ENCODE measurements around the gene ANO8. TPM values are rescaled to one million over a fixed set of nuclear protein-coding genes. Genes with fewer than 3 reads are reported as not detected.

ANO8 gene
- total and polyA plus RNA-seq, 2 of the 8 experiments (the other 6 are each of a cell fraction or from before 2014, with no cell fraction given) = 9.5 to 20.7 TPM

DNA sequence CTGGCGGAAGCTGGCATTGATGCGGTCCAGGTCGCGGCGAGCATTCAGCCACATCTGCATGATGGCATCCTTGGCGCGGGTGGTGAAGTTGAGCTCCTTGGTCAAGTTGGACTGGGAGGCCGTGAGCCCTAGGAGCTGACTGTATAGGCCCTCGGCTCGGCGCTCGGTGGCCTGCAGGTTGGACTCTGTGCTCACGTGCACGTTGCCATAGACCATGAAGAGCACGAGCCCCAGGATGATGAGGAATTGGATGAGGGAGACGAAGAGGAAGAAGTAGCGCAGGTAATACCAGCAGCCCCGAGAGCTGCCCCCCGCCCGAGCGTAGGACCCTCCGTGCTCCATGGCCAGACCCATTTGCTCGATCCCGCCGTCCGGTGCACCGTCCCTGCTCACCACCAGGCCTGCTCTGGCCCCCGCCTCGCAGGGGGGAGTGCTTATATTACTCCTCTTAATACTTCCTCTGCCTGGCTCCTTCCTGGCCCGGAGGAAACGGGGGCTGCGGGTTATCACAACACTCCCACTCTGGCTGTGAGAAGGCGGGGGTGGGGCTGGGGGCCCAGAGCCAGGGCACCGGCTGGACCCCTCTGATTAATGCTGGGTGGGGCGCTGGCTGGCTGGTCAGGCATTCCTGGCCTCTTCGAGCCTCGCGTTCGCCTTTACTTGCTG, 42.4 kb upstream of the ANO8 start, which contains the start of gene PLVAP:
PLVAP (minus strand) TSS at position 408 of the 666 bp plus-strand sequence; CDS start at position 354, 54 bp downstream.
- Histone ChIP-seq H4K91ac (replicated peaks; ENCODE audit: insufficient read length, low read length) (peak within 1 kb of the TSS; percentile 65), H2BK5ac (ENCODE audit: low read depth, low read length) (0 out of 2 replicates have a peak within 1 kb of the TSS, but pooled peaks have one; percentile 2), H3K14ac (ENCODE audit: insufficient read length) (no peak within 1 kb of the TSS), H3K79me2 (ENCODE audit: control insufficient read depth in 1 of 2, insufficient read depth in 2 of 2, low read length in 2 of 2) (no peaks in the 10 kb centered on the region), H3K4me2 (ENCODE audit: insufficient read depth in 1 of 2, low read depth in 2 of 2, low read length in 2 of 2) (no peak within 1 kb of the TSS), H4K8ac (ENCODE audit: extremely low read depth, insufficient read depth, low read length) (peak within 1 kb of the TSS; percentile 80; the same call in 1 of the 2 replicates), H2BK12ac (ENCODE audit: low read depth, low read length) (no peak within 1 kb of the TSS), H3K27ac (ENCODE audit: low read depth, low read length) (no peak within 1 kb of the TSS), H2BK20ac (ENCODE audit: low read length) (no peak within 1 kb of the TSS), H3K36me3 (ENCODE audit: control insufficient read depth in 2 of 4, insufficient read depth in 4 of 4, low read length in 3 of 4) (no peaks in the 10 kb centered on the region), H2AFZ (ENCODE audit: low read length) (no peak within 1 kb of the TSS), H3K56ac (replicated peaks; ENCODE audit: insufficient read length, low read depth, low read length) (no peak within 1 kb of the TSS), H3K4me1 (replicated peaks in 1 of 4; ENCODE audit: control insufficient read depth in 3 of 4, insufficient read depth in 4 of 4, low read length in 3 of 4) (peaks cover 0 to 9% (median 6%) of the 10 kb centered on the region in 4 experiments; a peak in 5 of 7 replicates), H3K4me3 (ENCODE audit: extremely low read depth in 1 of 4, insufficient read depth in 2 of 4, low read depth in 3 of 4, low read length in 4 of 4) (no peak within 1 kb of the TSS), H3K23ac (ENCODE audit: insufficient read length) (no peak within 1 kb of the TSS), H2BK15ac (ENCODE audit: low read length) (peak within 1 kb of the TSS; percentile 29; the same call in 1 of the 2 replicates), H3K79me1 (ENCODE audit: low read depth, low read length) (no peaks in the 10 kb centered on the region), H3K23me2 (ENCODE audit: low read depth, low read length) (no peaks in the 10 kb centered on the region), H4K5ac (ENCODE audit: insufficient read length, low read depth, low read length) (no peak within 1 kb of the TSS), H4K20me1 (replicated peaks in 1 of 2; ENCODE audit: control insufficient read depth in 1 of 2, insufficient read depth in 2 of 2, low read length in 2 of 2) (no peaks in the 10 kb centered on the region), H3K9ac (replicated peaks in 1 of 4; ENCODE audit: extremely low read depth in 1 of 4, low read depth in 3 of 4, low read length in 3 of 4) (no peak within 1 kb of the TSS), H3K9me3 (ENCODE audit: insufficient read depth in 2 of 2, low read depth in 1 of 2, low read length in 1 of 2) (0 out of 4 replicates have a peak, but pooled peaks cover 0 to 3% of the 10 kb centered on the region in 2 experiments), H3K4ac (replicated peaks; ENCODE audit: insufficient read length, low read depth, low read length) (no peak within 1 kb of the TSS), H3K27me3 (replicated peaks in 1 of 4; ENCODE audit: control insufficient read depth in 3 of 4, extremely low read depth in 1 of 4, insufficient read depth in 3 of 4, low read length in 3 of 4) (no peaks in the 10 kb centered on the region), H2BK120ac (replicated peaks; ENCODE audit: low read depth, low read length) (no peak within 1 kb of the TSS), H2AK5ac (ENCODE audit: low read depth, low read length) (no peak within 1 kb of the TSS), H3K18ac (ENCODE audit: extremely low read depth, low read length) (no peak within 1 kb of the TSS)
- 91% methylated on average over 34 of the region's 39 CpGs; no CpG with 5 or more reads in 1 of the 2 experiments for WGBS, 2 experiments (ENCODE audit: extremely low coverage in 1 of 2, insufficient coverage in 1 of 2, insufficient read length in 1 of 2, insufficient replicate concordance in 2 of 2, low coverage in 1 of 2, low lambda C conversion rate in 2 of 2, missing lambda C conversion rate in 1 of 2)
- no peak for DNase-seq (ENCODE audit: low read depth in 1 of 2, low spot score in 2 of 2)
- TF ChIP-seq SIRT6 (IDR thresholded peaks at IDR 0.05; ENCODE audit: low read length) (no peak), TAF1 (IDR thresholded peaks at IDR 0.05; ENCODE audit: low read depth, low read length) (no peak), CBX8 (IDR thresholded peaks at IDR 0.05; ENCODE audit: borderline replicate concordance, low read depth, low read length) (no peak), NRF1 (IDR thresholded peaks at IDR 0.05; ENCODE audit: low read depth, low read length) (no peak), CBX5 (IDR thresholded peaks at IDR 0.05; ENCODE audit: low read depth, low read length) (no peak), HDAC6 (IDR thresholded peaks at IDR 0.05; ENCODE audit: low read depth, low read length) (no peak), RNF2 (IDR thresholded peaks at IDR 0.05; ENCODE audit: borderline replicate concordance, low read depth, low read length, missing control alignments, poor library complexity, severe bottlenecking) (no peak), KDM1A (IDR thresholded peaks at IDR 0.05; ENCODE audit: borderline replicate concordance, low read length) (no peak), RXRA (IDR thresholded peaks at IDR 0.05; ENCODE audit: insufficient read depth, low read depth, low read length) (no peak), CTBP2 (IDR thresholded peaks at IDR 0.05; ENCODE audit: borderline replicate concordance, insufficient read depth, insufficient read length, low read length) (no peak), JUND (IDR thresholded peaks at IDR 0.05; ENCODE audit: low read length) (no peak), EGR1 (IDR thresholded peaks at IDR 0.05; ENCODE audit: borderline replicate concordance, low read depth, low read length) (no peak)
- ChIA-PET CTCF (ENCODE audit: partially characterized antibody) (interaction anchor here (0.7 to 3.6 kb wide), 6 partner anchors 11 to 56 kb away, joined by 3 to 14 read pairs (median 3); no protein-coding TSS in a partner anchor), POLR2A (ENCODE audit: partially characterized antibody) (interaction anchor here (0.7 to 1.1 kb wide), 2 partner anchors 9 to 35 kb away, joined by 3 to 4 read pairs; no protein-coding TSS in a partner anchor)
- no peak for FAIRE-seq

All from H1 (cell line).